Kidney (tissue), 14 donors: ENCODE results near the gene ITPK1. TPM values are rescaled to one million over a fixed set of nuclear protein-coding genes. Genes with fewer than 3 reads are reported as not detected.
A peak's percentile ranks its signal among the peaks of the same experiment; 100 is the strongest.

Source experiments
- DNase-seq, 5 donors: peaks; one replicate each; pipeline ENCODE4 v3.0.0-alpha.2; 2013 to 2020
- FAIRE-seq: peaks from 2 replicates; lab custom pipeline; 2012; peaks lifted over from hg19 to GRCh38; lab: Jason Lieb, UNC
- H3K27ac ChIP-seq, 2 donors: one replicate each; pipeline ENCODE4 v1.7.0; 2013; ENCODE audit warnings: low read depth in 2 of 2, low read length in 2 of 2, inconsistent platforms in 1 of 2
- H3K27me3 ChIP-seq: one replicate; pipeline ENCODE4 v1.7.1; 2013; ENCODE audit warnings: low read length, inconsistent platforms; ENCODE audit not compliant: control insufficient read depth, insufficient read depth
- H3K36me3 ChIP-seq, 3 donors: one replicate each; pipeline versions ENCODE4 v1.7.0 to v1.7.1; 2013; ENCODE audit warnings: low read length in 3 of 3, control low read depth in 1 of 3, inconsistent platforms in 1 of 3; ENCODE audit not compliant: insufficient read depth in 3 of 3, control insufficient read depth in 2 of 3
- H3K4me1 ChIP-seq, 3 donors: one replicate each; pipeline versions ENCODE4 v1.7.0 to v1.7.1; 2013; ENCODE audit warnings: low read length in 3 of 3, inconsistent platforms in 1 of 3, low read depth in 1 of 3; ENCODE audit not compliant: control insufficient read depth in 2 of 3, insufficient read depth in 2 of 3
- H3K4me3 ChIP-seq, 3 donors: one replicate each; pipeline versions ENCODE4 v1.7.0 to v1.8.1; 2013; ENCODE audit warnings: low read length in 3 of 3, control low read depth in 1 of 3, inconsistent platforms in 1 of 3
- H3K9ac ChIP-seq, 3 donors: one replicate each; pipeline versions ENCODE4 v1.7.0 to v1.7.1; 2013; ENCODE audit warnings: low read length in 3 of 3, control low read depth in 1 of 3, inconsistent platforms in 1 of 3
- H3K9me3 ChIP-seq, 3 donors: one replicate each; pipeline versions ENCODE4 v1.7.0 to v1.7.1; 2013; ENCODE audit warnings: low read length in 3 of 3, control low read depth in 1 of 3, inconsistent platforms in 1 of 3; ENCODE audit not compliant: control insufficient read depth in 2 of 3, insufficient read depth in 1 of 3
- CTCF ChIP-seq: IDR thresholded peaks from 3 replicates; pipeline ENCODE4 v1.5.1; 2012; ENCODE audit warnings: mild to moderate bottlenecking, moderate library complexity, borderline replicate concordance; ENCODE audit not compliant: insufficient read depth; ENCODE audit errors: extremely low read depth
- intact Hi-C: fragments of 100-400 bp; cut with DNase I; formaldehyde crosslinking; loops from one replicate; pipeline ENCODE4 v1.11.1; 2022
- polyA plus RNA-seq: library from polyadenylated mRNA; stranded (reverse); fragments of 350-450 nt; fragmentation: Illumina TruSeq; extraction: RNeasy Lipid Tissue Mini Kit (QIAGEN cat#74804); gene quantifications from one replicate; pipeline ENCODE4 v1.2.3, GENCODE V29; 2014; ENCODE audit warnings: low read depth, low replicate concordance; ENCODE audit not compliant: insufficient read depth
- total RNA-seq: library from RNA; stranded (reverse); fragmentation: NEBNext Ultra II Directional; extraction: Animal tissue kit (Norgen Biotek cat#: 25700); gene quantifications from one replicate; pipeline ENCODE4 v1.2.1, GENCODE V29; 2021
- donor health status: control.
- donor health status: control.
- donor health status: control.
- donor health status: control.
- donor health status: control.
- donor health status: DM: yes; HTN: yes; CAD: no.
- donor health status: Normal renal cell carcinoma (clear cell type).

The ITPK1 gene
- total and polyA plus RNA-seq, 2 donors from 2014 or later = 43.6 to 92.0 TPM

GRCh38 chr14:93034671-93034994 lies 81.1 kb downstream of the ITPK1 start:
- Histone ChIP-seq H3K27me3 (no peaks in the 10 kb centered on the region), H3K27ac (no peak overlapping the region), H3K9ac (no peak overlapping the region), H3K4me1 (peaks cover 0 to 43% (median 10%) of the 10 kb centered on the region in 3 donors), H3K9me3 (no peaks in the 10 kb centered on the region), H3K4me3 (no peak overlapping the region), H3K36me3 (no peaks in the 10 kb centered on the region)
- TF ChIP-seq CTCF = no peak
- DNase-seq (peak in 1 of 5 donors; percentile 68), FAIRE-seq (no peak)
- intact Hi-C loops = no loop called here

- FAIRE-seq (no peak), DNase-seq (peak in 1 of 5 donors; percentile 73)
- peak; percentile 24 for TF ChIP-seq CTCF
- no peaks in the 10 kb centered on the region for H3K36me3 ChIP-seq
- no peaks in the 10 kb centered on the region for H3K9me3 ChIP-seq
- no peaks in the 10 kb centered on the region for H3K27me3 ChIP-seq
- intact Hi-C loops = no loop called here
- peaks cover 0 to 42% (median 11%) of the 10 kb centered on the region in 3 donors for H3K4me1 ChIP-seq
- no peak overlapping the region for H3K4me3 ChIP-seq
- no peak overlapping the region for H3K27ac ChIP-seq
- H3K9ac ChIP-seq = no peak overlapping the region
Measured at GRCh38 chr14:93033983-93034670, 81.6 kb downstream of the ITPK1 start.

GRCh38 chr14:93033084-93033982 lies 82.4 kb downstream of the ITPK1 start:
- Histone ChIP-seq H3K36me3 (no peaks in the 10 kb centered on the region), H3K9ac (no peak overlapping the region), H3K27ac (peak overlapping the region in 1 of 2 donors; percentile 23), H3K4me1 (peaks cover 0 to 48% (median 19%) of the 10 kb centered on the region in 3 donors), H3K4me3 (no peak overlapping the region), H3K27me3 (no peaks in the 10 kb centered on the region), H3K9me3 (no peaks in the 10 kb centered on the region)
- intact Hi-C loops = no loop called here
- DNase-seq (no peak), FAIRE-seq (no peak)
- no peak for TF ChIP-seq CTCF
